Measurements from ENCODE around the gene SLC6A5. TPM values are rescaled to one million over a fixed set of nuclear protein-coding genes. Genes with fewer than 3 reads are reported as not detected.

Gene SLC6A5
- total RNA-seq, 4 donors from 2014 or later = not detected

GRCh38 chr11:20639688-20640087, 40.3 kb downstream of the SLC6A5 start:
- no peak overlapping the region for H3K4me3 ChIP-seq
- TF ChIP-seq CTCF (IDR thresholded peaks at IDR 0.05) = no peak
- no peak for TF ChIP-seq POLR2A (IDR thresholded peaks at IDR 0.05; ENCODE audit: low read depth)
- TF ChIP-seq POLR2AphosphoS5 (IDR thresholded peaks at IDR 0.05) = no peak
- TF ChIP-seq EP300 (IDR thresholded peaks at IDR 0.05) = no peak
- H3K27ac ChIP-seq (replicated peaks in 1 of 4) = no peak overlapping the region
- intact Hi-C loops (cut with DNase I) = no loop called here
- no peaks in the 10 kb centered on the region for H3K36me3 ChIP-seq
- no peaks in the 10 kb centered on the region for H3K4me1 ChIP-seq
- WGBS = 46% methylated on average over 3 of the region's 3 CpGs
- DNase-seq (ENCODE audit: extremely low spot score) = no peak
- no peaks in the 10 kb centered on the region for H3K9me3 ChIP-seq
- peaks cover 0 to 8% (median 0%) of the 10 kb centered on the region in 4 donors for H3K27me3 ChIP-seq

- intact Hi-C loops (cut with DNase I) = no loop called here
- TF ChIP-seq POLR2AphosphoS5 (IDR thresholded peaks at IDR 0.05) (no peak), CTCF (IDR thresholded peaks at IDR 0.05) (no peak), POLR2A (IDR thresholded peaks at IDR 0.05; ENCODE audit: low read depth) (no peak), EP300 (IDR thresholded peaks at IDR 0.05) (no peak)
Observed at GRCh38 chr11:20640401-20640800, 41.0 kb downstream of the SLC6A5 start.

GRCh38 chr11:20644360-20644759, 45.0 kb downstream of the SLC6A5 start:
- no peak for DNase-seq (ENCODE audit: extremely low spot score)
- no peaks in the 10 kb centered on the region for H3K36me3 ChIP-seq
- no peak for TF ChIP-seq CTCF (IDR thresholded peaks at IDR 0.05)
- TF ChIP-seq POLR2A (IDR thresholded peaks at IDR 0.05; ENCODE audit: low read depth) = no peak
- TF ChIP-seq EP300 (IDR thresholded peaks at IDR 0.05) = no peak
- TF ChIP-seq POLR2AphosphoS5 (IDR thresholded peaks at IDR 0.05) = no peak
- H3K4me1 ChIP-seq = no peaks in the 10 kb centered on the region
- intact Hi-C loops (cut with DNase I) = no loop called here
- H3K27me3 ChIP-seq = peaks cover 0 to 7% (median 1%) of the 10 kb centered on the region in 4 donors
- no peaks in the 10 kb centered on the region for H3K9me3 ChIP-seq
- no peak overlapping the region for H3K27ac ChIP-seq (replicated peaks in 1 of 4)
- H3K4me3 ChIP-seq = no peak overlapping the region
- 90% methylated on average over 4 of the region's 4 CpGs for WGBS

More at GRCh38 chr11:20640401-20640800, 41.0 kb downstream of the SLC6A5 start:
- WGBS = 91% methylated on average over 2 of the region's 2 CpGs
- H3K4me3 ChIP-seq = no peak overlapping the region
- no peaks in the 10 kb centered on the region for H3K9me3 ChIP-seq
- no peaks in the 10 kb centered on the region for H3K4me1 ChIP-seq
- H3K27me3 ChIP-seq = peaks cover 0 to 8% (median 0%) of the 10 kb centered on the region in 4 donors
- no peak for DNase-seq (ENCODE audit: extremely low spot score)
- H3K27ac ChIP-seq (replicated peaks in 1 of 4) = no peak overlapping the region
- H3K36me3 ChIP-seq = no peaks in the 10 kb centered on the region

- TF ChIP-seq CTCF (IDR thresholded peaks at IDR 0.05) (peak; percentile 78 to 91 (median 78)), POLR2AphosphoS5 (IDR thresholded peaks at IDR 0.05) (no peak)
- no peaks in the 10 kb centered on the region for H3K9me3 ChIP-seq
- no peak overlapping the region for H3K27ac ChIP-seq (replicated peaks in 1 of 4)
- H3K36me3 ChIP-seq = no peaks in the 10 kb centered on the region
- H3K27me3 ChIP-seq = peaks cover 0 to 15% (median 1%) of the 10 kb centered on the region in 4 donors
- intact Hi-C loops (cut with DNase I) = no loop called here
- no peak overlapping the region for H3K4me3 ChIP-seq
- DNase-seq (ENCODE audit: extremely low spot score) = no peak
- WGBS = 43% methylated on average over 4 of the region's 4 CpGs
- no peaks in the 10 kb centered on the region for H3K4me1 ChIP-seq
Observed at GRCh38 chr11:20647976-20648565, 48.7 kb downstream of the SLC6A5 start.
